HCT116 (cell line): Measurements from ENCODE around the gene LELP1. TPM values are rescaled to one million over a fixed set of nuclear protein-coding genes. Genes with fewer than 3 reads are reported as not detected.

Experiments used
- ATAC-seq: fragments of 200-7000 bp; cut with Tn5 transposase; 2 replicates; pipeline ENCODE4 v1.9.1; 2020; ENCODE audit warnings: mild to moderate bottlenecking, moderate library complexity
- BruUV-seq: library from RNA; stranded (reverse); fragments of 400-500 nt; replicated peaks from 2 replicates; lab custom pipeline; 2021; lab: Mats Ljungman, UMichigan
- CTCF ChIA-PET: fragments of 300-600 bp; sonication (Branson Sonifier 250); formaldehyde crosslinking; loops from one replicate; lab custom pipeline; 2021; ENCODE audit warnings: antibody characterized with exemption; lab: Charles Lee
- POLR2A ChIA-PET: fragments of 300-600, 350-600 bp; sonication (Branson Sonifier 250); formaldehyde crosslinking; loops from one replicate; lab custom pipeline; 2021; ENCODE audit warnings: antibody characterized with exemption; lab: Charles Lee
- RAD21 ChIA-PET, 2 experiments: fragments of 300-600 bp; sonication (Branson Sonifier 250); formaldehyde crosslinking; loops; one replicate each; lab custom pipeline; 2023; ENCODE audit warnings: low total read pairs in 2 of 2; ENCODE audit not compliant: uncharacterized antibody in 2 of 2, unreplicated experiment in 2 of 2, low non-redundant PET in 1 of 2; lab: Charles Lee
- DNase-seq: peaks from one replicate; pipeline ENCODE4 v3.0.0-alpha.2; 2010; ENCODE audit warnings: low read depth, low spot score
- H2AFZ ChIP-seq: fragments of 200-600 bp; shearing (Covaris generic), sonication (generic); 2 replicates; pipeline ENCODE4 v1.6.1; 2017; ENCODE audit warnings: low read depth, mixed run types, mixed read lengths, antibody characterized with exemption, low read length; ENCODE audit not compliant: poor library complexity, severe bottlenecking
- H3K27ac ChIP-seq: 2 replicates; pipeline ENCODE4 v1.5.1; 2012; ENCODE audit warnings: low read depth, low read length
- H3K27me3 ChIP-seq: fragments of 200-600 bp; sonication (generic); 2 replicates; pipeline ENCODE4 v1.6.1; 2016; ENCODE audit warnings: mixed run types, low read length, mixed read lengths; ENCODE audit not compliant: insufficient read depth
- H3K36me3 ChIP-seq, 2 experiments: fragments of 200-500 bp in 1 of 2; fragments of 200-600 bp in 1 of 2; sonication (Bioruptor generic) in 1 of 2; sonication (generic) in 1 of 2; 2 replicates each; pipeline versions ENCODE4 v1.5.1 to v1.6.1; 2014 to 2016; ENCODE audit warnings: low read length in 2 of 2, inconsistent platforms in 1 of 2, mixed read lengths in 1 of 2, mixed run types in 1 of 2; ENCODE audit not compliant: insufficient read depth in 2 of 2, control insufficient read depth in 1 of 2
- H3K4me1 ChIP-seq, 2 experiments: fragments of 200-600 bp in 1 of 2; sonication (generic) in 1 of 2; 2 replicates each; pipeline versions ENCODE4 v1.5.1 to v1.6.1; 2012 to 2017; ENCODE audit warnings: low read length in 2 of 2, inconsistent platforms in 1 of 2, mild to moderate bottlenecking in 1 of 2, mixed read lengths in 1 of 2, mixed run types in 1 of 2, moderate library complexity in 1 of 2; ENCODE audit not compliant: insufficient read depth in 2 of 2, control insufficient read depth in 1 of 2
- H3K4me2 ChIP-seq: fragments of 200-600 bp; sonication (generic); 2 replicates; pipeline ENCODE4 v1.6.1; 2017; ENCODE audit warnings: mixed run types, low read length, mixed read lengths
- H3K4me3 ChIP-seq, 2 experiments: fragments of 200-600 bp in 1 of 2; sonication (generic) in 1 of 2; replicated peaks in 1 of 2; 2 replicates each; pipeline ENCODE4 v1.5.1; 2011 to 2016; ENCODE audit warnings: low read length in 2 of 2, control low read depth in 1 of 2, low read depth in 1 of 2, mild to moderate bottlenecking in 1 of 2, mixed read lengths in 1 of 2, mixed run types in 1 of 2
- H3K79me2 ChIP-seq: fragments of 200-600 bp; sonication (generic); 2 replicates; pipeline ENCODE4 v1.6.1; 2017; ENCODE audit warnings: mild to moderate bottlenecking, mixed run types, low read length, moderate library complexity, mixed read lengths; ENCODE audit not compliant: insufficient read depth
- H3K9ac ChIP-seq: fragments of 200-600 bp; sonication (generic); 2 replicates; pipeline ENCODE4 v1.6.1; 2016; ENCODE audit warnings: low read length, mixed read lengths
- H3K9me2 ChIP-seq: fragments of 200-600 bp; sonication (generic), shearing (Covaris generic); 2 replicates; pipeline ENCODE4 v1.6.1; 2017; ENCODE audit warnings: mixed run types, mild to moderate bottlenecking, moderate library complexity; ENCODE audit not compliant: insufficient read depth
- H3K9me3 ChIP-seq, 2 experiments: fragments of 200-500 bp in 1 of 2; fragments of 200-600 bp in 1 of 2; sonication (Bioruptor generic) in 1 of 2; sonication (generic) in 1 of 2; 2 replicates each; pipeline ENCODE4 v1.6.1; 2014 to 2017; ENCODE audit warnings: low read length in 2 of 2, mixed read lengths in 2 of 2, inconsistent platforms in 1 of 2, low read depth in 1 of 2, mild to moderate bottlenecking in 1 of 2, mixed run types in 1 of 2, moderate library complexity in 1 of 2; ENCODE audit not compliant: control insufficient read depth in 1 of 2, insufficient read depth in 1 of 2
- H4K20me1 ChIP-seq: fragments of 200-600 bp; sonication (generic), shearing (Covaris generic); 2 replicates; pipeline ENCODE4 v1.6.1; 2017; ENCODE audit warnings: mixed run types, mild to moderate bottlenecking, moderate library complexity; ENCODE audit not compliant: insufficient read depth
- CEBPB ChIP-seq: IDR thresholded peaks from 2 replicates; pipeline ENCODE4 v1.6.1; 2012; ENCODE audit warnings: low read depth
- EGR1 ChIP-seq: IDR thresholded peaks from 2 replicates; pipeline ENCODE4 v1.6.1; 2012; ENCODE audit warnings: low read depth
- FOSL1 ChIP-seq: IDR thresholded peaks from 2 replicates; pipeline ENCODE4 v1.6.1; 2012; ENCODE audit warnings: low read depth
- SRF ChIP-seq: IDR thresholded peaks from 2 replicates; pipeline ENCODE4 v1.6.1; 2012; ENCODE audit warnings: low read depth
- intact Hi-C: fragments of 100-400 bp; cut with micrococcal nuclease; formaldehyde crosslinking; loops from 2 replicates; pipeline ENCODE4 v1.10.0; 2022
- total RNA-seq: library from RNA; stranded (reverse); gene quantifications from one replicate; pipeline ENCODE4 v1.2.1, GENCODE V29; 2021; ENCODE audit not compliant: unreplicated experiment
- TF ChIP-seq, protein P1 (sequence below): IDR thresholded peaks from 2 replicates; pipeline ENCODE4 v1.6.1; 2012; ENCODE audit warnings: low read depth
- TF ChIP-seq, protein P2 (sequence below), 3 experiments: fragments of 200-600 bp in 1 of 3; sonication (generic) in 1 of 3; IDR thresholded peaks in 2 of 3; conservative IDR thresholded peaks in 1 of 3; 2 replicates each; pipeline ENCODE4 v1.5.1; 2012 to 2017; ENCODE audit warnings: low read depth in 2 of 3, low read length in 2 of 3, antibody characterized with exemption in 1 of 3, borderline replicate concordance in 1 of 3, control low read depth in 1 of 3, mild to moderate bottlenecking in 1 of 3, mixed read lengths in 1 of 3, mixed run types in 1 of 3, moderate library complexity in 1 of 3; ENCODE audit not compliant: insufficient read depth in 1 of 3

The LELP1 gene
- total RNA-seq, 1 experiment from 2014 or later: not detected

DNA sequence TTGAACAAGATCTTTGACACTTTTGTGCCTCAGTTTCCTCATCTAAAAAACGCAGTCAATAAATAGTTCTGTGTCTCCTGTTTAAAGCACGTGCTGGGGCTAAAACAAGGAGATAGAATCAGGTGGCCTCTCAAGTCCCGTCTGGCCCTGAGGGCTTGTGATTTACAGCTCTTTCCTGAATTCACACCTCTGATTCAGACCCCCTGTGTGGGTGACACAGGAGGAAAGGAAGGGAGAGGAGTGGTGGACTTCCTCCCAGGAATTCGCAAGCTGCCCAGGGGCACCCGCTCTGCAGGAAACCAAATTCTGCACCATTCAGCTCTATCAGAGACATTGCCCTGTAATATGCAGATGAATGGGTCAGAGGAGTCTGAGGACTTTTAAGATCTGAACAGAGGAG lies 9.0 kb downstream of the LELP1 start:
- ChIA-PET CTCF (no interaction called here), RAD21 (no interaction called here), POLR2A (no interaction called here)
- TF ChIP-seq SRF: no peak
- Histone ChIP-seq H3K27ac (no peak overlapping the region), H3K36me3 (no peaks in the 10 kb centered on the region), H3K27me3 (peaks cover 48% of the 10 kb centered on the region), H3K4me1 (no peaks in the 10 kb centered on the region), H3K4me2 (no peak overlapping the region), H3K9ac (no peak overlapping the region), H4K20me1 (no peaks in the 10 kb centered on the region), H2AFZ (no peak overlapping the region), H3K4me3 (no peak overlapping the region), H3K9me3 (no peaks in the 10 kb centered on the region), H3K79me2 (no peaks in the 10 kb centered on the region), H3K9me2 (no peaks in the 10 kb centered on the region)
- no peak for ATAC-seq
- BruUV-seq: no TSS peak
- no peak for DNase-seq
- intact Hi-C loops: no loop called here

DNA sequence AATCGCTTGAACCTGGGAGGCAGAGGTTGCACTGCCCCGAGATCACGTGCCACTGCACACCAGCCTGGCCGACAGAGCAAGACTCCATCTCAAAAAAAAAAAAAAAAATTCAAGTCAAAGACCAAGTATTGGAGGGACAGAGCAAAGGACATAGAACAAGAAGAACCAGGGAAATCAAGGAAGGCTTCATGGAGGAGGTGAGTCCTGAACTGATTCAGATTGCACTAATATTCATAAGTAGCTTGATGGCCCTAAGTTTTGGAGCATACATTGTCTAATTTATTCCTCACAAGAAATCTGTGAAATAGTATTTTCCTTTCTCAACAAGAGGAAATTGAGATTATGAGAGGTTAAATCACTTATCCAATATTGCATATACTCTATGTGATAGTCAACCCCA lies 10.3 kb downstream of the LELP1 start:
- H2AFZ ChIP-seq: no peak overlapping the region
- ChIA-PET CTCF (interaction anchor here (1.2 kb wide), 1 partner anchor 14 kb away, joined by 3 read pairs; no protein-coding TSS in a partner anchor), POLR2A (interaction anchor here (0.6 kb wide), 1 partner anchor 28 kb away, joined by 3 read pairs; no protein-coding TSS in a partner anchor), RAD21 (no interaction called here)
- no peak for ATAC-seq
- TF ChIP-seq, protein P1, sequence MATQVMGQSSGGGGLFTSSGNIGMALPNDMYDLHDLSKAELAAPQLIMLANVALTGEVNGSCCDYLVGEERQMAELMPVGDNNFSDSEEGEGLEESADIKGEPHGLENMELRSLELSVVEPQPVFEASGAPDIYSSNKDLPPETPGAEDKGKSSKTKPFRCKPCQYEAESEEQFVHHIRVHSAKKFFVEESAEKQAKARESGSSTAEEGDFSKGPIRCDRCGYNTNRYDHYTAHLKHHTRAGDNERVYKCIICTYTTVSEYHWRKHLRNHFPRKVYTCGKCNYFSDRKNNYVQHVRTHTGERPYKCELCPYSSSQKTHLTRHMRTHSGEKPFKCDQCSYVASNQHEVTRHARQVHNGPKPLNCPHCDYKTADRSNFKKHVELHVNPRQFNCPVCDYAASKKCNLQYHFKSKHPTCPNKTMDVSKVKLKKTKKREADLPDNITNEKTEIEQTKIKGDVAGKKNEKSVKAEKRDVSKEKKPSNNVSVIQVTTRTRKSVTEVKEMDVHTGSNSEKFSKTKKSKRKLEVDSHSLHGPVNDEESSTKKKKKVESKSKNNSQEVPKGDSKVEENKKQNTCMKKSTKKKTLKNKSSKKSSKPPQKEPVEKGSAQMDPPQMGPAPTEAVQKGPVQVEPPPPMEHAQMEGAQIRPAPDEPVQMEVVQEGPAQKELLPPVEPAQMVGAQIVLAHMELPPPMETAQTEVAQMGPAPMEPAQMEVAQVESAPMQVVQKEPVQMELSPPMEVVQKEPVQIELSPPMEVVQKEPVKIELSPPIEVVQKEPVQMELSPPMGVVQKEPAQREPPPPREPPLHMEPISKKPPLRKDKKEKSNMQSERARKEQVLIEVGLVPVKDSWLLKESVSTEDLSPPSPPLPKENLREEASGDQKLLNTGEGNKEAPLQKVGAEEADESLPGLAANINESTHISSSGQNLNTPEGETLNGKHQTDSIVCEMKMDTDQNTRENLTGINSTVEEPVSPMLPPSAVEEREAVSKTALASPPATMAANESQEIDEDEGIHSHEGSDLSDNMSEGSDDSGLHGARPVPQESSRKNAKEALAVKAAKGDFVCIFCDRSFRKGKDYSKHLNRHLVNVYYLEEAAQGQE: no peak
- TF ChIP-seq, protein P2, sequence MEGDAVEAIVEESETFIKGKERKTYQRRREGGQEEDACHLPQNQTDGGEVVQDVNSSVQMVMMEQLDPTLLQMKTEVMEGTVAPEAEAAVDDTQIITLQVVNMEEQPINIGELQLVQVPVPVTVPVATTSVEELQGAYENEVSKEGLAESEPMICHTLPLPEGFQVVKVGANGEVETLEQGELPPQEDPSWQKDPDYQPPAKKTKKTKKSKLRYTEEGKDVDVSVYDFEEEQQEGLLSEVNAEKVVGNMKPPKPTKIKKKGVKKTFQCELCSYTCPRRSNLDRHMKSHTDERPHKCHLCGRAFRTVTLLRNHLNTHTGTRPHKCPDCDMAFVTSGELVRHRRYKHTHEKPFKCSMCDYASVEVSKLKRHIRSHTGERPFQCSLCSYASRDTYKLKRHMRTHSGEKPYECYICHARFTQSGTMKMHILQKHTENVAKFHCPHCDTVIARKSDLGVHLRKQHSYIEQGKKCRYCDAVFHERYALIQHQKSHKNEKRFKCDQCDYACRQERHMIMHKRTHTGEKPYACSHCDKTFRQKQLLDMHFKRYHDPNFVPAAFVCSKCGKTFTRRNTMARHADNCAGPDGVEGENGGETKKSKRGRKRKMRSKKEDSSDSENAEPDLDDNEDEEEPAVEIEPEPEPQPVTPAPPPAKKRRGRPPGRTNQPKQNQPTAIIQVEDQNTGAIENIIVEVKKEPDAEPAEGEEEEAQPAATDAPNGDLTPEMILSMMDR (IDR thresholded peaks at IDR 0.05 in 2 of 3, conservative IDR thresholded peaks at IDR 0.05 in 1 of 3; ENCODE audit: borderline replicate concordance in 1 of 3, insufficient read depth in 1 of 3, low read depth in 2 of 3, low read length in 2 of 3): no peak
- TF ChIP-seq CEBPB (no peak), EGR1 (no peak), FOSL1 (no peak)
- no peaks in the 10 kb centered on the region for H3K9me3 ChIP-seq
- BruUV-seq: no TSS peak
- no peaks in the 10 kb centered on the region for H3K9me2 ChIP-seq
- intact Hi-C loops: no loop called here
- peaks cover 55% of the 10 kb centered on the region for H3K27me3 ChIP-seq
- H3K36me3 ChIP-seq: no peaks in the 10 kb centered on the region
- no peaks in the 10 kb centered on the region for H3K4me1 ChIP-seq
- H3K79me2 ChIP-seq: no peaks in the 10 kb centered on the region
- DNase-seq: no peak
- H3K4me3 ChIP-seq: no peak overlapping the region
- no peak overlapping the region for H3K9ac ChIP-seq
- no peak overlapping the region for H3K4me2 ChIP-seq
- no peaks in the 10 kb centered on the region for H4K20me1 ChIP-seq
- H3K27ac ChIP-seq: no peak overlapping the region
